ENCODE data around the gene GOLGA6L6.
"Not testable (repeated sequence)": the region's sequence is repeated elsewhere in the genome, so short reads cannot be mapped to it uniquely, and the experiment has no call there.

Gene GOLGA6L6, protein sequence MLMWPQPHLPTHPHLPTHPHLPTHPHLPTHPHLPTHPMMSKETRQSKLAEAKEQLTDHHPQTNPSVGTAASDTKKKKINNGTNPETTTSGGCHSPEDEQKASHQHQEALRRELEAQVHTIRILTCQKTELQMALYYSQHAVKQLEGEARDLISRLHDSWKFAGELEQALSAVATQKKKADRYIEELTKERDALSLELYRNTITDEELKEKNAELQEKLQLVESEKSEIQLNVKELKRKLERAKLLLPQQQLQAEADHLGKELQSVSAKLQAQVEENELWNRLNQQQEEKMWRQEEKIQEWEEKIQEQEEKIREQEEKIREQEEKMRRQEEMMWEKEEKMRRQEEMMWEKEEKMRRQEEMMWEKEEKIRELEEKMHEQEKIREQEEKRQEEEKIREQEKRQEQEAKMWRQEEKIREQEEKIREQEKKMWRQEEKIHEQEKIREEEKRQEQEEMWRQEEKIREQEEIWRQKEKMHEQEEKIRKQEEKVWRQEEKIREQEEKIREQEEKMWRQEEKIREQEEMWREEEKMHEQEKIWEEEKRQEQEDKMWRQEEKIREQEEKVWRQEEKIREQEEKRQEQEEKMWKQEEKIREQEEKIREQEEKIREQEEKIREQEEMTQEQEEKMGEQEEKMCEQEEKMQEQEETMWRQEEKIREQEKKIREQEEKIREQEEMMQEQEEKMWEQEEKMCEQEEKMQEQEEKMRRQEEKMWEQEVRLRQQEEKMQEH

GRCh38 chr15:20541700-20542099 lies at the start of gene GOLGA6L6:
Gene GOLGA6L6, minus strand, starts transcription at chr15:20541800. Its CDS starts 91 bp downstream, at chr15:20541709.
- DNase-seq: not testable (repeated sequence)

GRCh38 chr15:20590069-20590468 lies 48.5 kb upstream of the GOLGA6L6 start:
- not testable (repeated sequence) for DNase-seq

GRCh38 chr15:20586821-20587220 lies 45.2 kb upstream of the GOLGA6L6 start:
- DNase-seq: not testable (repeated sequence)

DNA sequence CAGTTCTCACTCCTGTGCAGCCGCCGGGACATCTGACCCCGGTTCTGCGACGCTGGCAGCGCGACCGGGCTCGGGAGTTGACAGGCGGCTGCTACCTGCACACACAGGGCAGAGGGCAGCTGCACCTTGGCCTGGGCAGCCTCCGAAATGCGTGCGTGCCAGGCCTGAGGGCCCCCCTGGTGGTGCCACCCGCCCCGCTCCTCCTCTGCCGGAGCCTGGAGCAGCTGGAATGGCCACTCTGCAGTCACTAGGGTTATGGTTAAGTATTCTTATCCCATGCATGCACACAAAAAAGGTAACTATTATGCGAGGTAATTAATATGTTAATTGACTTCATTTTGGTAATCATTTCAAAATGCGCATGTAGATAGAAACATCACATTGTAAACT lies 41.1 kb upstream of the GOLGA6L6 start:
- DNase-seq: not testable (repeated sequence)

DNA sequence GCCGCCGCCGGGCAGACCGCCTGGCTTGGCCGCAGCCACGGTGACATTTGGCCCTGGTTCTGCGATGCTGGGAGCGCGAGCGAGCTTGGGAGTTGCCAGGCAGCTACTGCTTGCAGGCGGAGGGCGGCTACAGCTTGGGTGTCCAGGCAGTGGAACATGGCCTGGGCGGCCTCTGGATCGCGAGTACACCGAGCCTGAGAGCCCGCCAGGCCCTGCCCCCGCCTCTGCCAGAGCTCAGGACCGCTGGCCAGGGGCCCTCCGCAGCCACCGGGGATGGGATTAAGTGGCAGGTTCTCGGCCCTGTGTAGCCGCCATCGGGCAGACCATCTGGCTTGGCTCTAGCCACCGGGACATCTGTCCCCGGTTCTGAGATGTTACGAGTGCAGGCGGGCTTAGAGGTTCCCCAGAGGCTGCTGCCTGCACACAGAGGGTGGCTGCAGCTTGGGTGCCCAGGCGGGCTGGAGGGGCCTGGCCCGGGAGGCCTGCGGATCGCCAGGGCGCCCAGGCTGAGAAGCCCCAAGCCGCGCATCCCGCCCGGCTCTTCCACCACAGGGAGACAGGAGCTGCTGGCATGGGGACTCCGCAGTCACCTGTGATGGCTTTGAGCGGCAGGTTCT lies 40.6 kb upstream of the GOLGA6L6 start:
- not testable (repeated sequence) for DNase-seq

DNA sequence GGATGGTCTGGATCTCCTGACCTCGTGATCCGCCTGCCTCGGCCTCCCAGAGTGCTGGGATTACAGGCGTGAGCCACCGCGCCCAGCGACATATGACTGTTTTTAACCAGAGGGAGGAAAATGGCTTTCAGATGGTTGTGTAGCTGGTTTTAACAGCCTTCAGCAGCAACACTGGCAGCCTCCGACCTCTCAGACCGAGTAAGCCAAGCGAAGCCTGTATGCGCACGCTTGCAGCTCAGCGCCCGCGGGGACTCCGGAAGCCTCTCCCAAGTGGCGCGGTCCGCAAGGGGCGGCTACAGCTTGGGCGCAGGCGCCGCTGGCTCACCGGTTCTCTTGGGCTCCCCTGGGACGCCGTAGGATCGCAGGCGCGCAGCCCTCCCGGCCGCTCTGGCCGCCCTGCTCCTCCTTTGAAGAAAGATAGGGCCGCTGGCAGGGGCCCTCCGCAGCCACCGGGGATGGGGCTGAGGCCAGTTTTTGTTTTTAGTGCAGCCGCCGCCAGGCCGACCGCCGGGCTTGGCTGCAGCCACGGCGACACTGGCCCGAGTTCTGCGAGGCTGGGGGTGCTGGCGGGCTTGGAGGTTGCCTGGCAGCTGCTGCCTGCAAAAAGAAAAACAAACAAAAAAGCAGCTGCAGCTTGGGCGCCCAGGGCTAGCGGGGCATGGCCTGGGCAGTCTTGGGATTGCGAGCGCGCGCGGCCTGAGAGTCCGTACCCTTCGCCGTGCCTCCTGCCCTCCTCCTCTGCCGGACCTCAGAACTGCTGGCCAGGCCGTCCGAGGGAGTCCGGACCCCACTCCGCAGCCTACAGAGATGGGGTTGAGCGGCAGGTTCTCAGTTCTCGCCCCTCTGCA lies 39.9 kb upstream of the GOLGA6L6 start:
- not testable (repeated sequence) for DNase-seq

DNA sequence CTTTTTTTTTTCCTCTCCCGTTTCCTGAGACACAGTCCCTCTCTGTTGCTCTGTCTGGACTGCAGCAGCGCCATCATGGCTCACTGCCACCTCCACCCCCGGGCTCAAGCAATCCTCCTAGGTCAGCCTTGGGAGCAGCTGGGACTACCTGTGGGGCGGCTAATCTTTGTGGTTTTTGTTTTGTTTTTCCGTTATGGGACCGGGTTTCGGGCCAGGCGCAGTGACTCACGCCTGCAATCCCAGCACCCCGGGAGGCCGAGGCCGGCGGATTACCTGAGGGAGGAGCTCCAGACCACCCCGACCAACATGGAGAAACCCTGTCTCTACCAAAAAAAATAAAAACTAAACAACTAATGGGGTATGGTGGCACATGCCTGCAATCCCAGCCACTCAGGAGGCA lies 38.1 kb upstream of the GOLGA6L6 start:
- DNase-seq: not testable (repeated sequence)

GRCh38 chr15:20551289-20551688 lies 9.7 kb upstream of the GOLGA6L6 start:
- not testable (repeated sequence) for DNase-seq

DNA sequence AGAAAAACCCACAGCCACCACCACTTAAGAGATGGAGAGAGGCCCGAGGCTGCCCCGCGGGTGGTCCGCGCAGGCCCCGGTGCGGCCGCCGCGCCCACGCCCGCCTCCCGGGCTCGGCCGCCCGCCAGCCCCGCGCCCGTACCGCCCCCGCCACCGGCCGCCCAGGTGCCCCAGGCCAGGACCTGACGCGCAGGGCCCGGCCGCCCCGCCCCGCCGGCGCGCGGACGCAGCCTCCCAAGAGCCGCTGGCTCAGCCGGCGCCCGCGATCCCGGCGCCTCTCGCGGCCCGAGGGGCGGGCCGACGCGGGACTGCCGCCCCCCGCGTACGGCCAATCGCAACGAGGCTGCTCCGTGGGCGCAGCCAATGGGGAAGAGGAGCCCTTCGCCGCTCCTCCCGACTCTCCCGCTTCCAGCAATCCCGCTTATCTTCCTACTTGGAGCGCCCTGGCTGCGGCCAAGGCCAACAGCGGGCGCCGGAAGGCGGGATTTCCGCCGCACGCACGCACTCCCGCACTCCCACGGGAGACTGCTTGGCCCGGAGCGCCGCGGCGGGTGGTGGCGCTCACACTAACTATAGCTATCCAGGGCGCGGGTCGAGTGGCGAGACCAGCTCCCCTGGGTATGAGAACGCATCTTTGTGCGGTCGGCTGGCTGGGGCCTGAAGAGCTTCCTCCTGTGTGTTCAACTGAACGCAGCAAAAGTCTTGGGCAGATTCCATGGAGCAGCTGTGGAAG lies 35.5 kb downstream of the GOLGA6L6 start:
- DNase-seq: not testable (repeated sequence)

DNA sequence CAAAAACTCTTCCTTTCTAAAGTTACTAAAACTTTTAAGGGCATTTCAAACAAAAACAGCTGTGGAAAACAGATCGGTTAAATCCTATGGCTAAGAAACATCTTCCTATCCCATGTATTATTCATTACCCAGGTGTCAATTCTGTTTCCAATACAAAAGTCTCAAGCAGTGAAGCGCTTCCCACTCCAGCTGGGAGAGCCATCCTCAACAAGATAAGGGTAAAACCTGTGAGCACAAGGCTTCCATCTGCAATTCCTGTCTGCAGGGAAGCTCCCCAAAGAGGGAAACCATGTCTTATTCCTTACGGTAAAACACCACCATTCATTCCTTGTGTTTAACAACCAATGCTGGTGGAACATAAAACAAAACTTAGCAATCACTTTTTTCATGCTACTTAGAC lies 38.8 kb downstream of the GOLGA6L6 start:
- not testable (repeated sequence) for DNase-seq

DNA sequence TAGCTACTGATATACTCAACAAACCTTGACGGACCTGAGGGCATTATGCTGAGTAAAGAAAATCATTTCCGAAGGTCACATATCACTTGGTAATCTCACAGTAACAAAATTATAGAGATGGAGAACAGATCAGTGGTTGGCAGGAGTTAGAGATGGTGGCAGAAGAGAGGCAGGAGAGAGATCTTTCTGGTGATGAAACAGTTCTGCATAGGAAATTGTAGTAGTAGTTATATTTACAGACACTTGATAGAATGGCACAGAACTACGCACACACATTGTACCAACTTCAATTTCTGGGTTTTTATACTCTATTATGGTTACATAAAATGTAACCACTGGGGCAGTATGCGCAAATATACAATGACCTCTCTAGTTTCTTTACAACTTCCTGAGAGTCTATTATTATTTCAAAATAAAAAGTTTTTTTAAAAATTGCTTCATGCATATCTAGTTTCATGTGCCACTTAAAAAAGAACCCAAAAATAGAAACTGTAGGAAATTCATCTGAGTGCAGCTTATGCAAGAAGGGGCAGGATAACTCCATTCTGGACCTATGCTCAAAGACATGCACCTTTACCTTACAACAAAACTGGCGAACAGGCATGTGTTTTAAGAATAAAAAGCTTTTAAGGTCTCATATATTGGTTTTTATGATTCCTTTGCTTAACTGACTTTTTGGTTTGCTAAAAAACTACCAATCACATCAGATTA lies 39.9 kb downstream of the GOLGA6L6 start:
- not testable (repeated sequence) for DNase-seq

DNA sequence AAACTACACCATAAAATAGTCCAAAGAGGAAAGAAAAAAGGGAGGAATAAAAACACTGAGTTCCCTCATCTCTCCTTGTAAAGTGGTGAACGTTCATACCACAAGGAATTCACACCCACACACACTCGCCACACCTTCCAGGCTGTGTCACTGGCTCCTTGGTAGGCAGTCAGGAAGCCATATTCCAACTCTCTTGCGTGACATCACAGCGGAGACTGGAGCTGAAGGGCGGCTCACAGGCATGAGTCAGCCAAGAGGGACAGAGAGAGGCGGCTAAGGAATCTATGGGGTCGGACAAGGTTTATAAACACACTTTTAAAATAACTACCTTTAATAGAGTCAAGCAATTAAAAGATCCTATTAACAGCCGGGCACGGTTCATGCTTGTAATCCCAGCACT lies 43.8 kb downstream of the GOLGA6L6 start:
- not testable (repeated sequence) for DNase-seq

- not testable (repeated sequence) for DNase-seq
Measured at GRCh38 chr15:20493035-20493434, 48.6 kb downstream of the GOLGA6L6 start.

DNA sequence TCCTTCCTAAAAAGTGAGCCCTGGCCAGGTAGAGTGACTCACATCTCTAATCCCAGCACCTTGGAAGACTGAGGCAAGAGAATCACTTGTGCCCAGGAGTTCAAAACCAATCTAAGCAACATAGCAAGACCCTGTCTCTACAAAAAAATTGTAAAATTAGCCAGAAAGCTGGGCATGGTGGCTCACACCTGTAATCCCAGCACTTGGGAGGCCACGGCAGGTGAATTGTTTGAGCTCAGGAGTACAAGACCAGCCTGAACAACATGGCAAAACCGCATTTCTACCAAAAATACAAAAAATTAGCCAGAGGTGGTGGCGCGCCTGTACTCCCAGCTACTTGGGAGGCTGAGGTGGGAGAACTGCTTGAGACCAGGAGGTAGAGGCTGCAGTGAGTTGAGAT lies 49.0 kb downstream of the GOLGA6L6 start:
- not testable (repeated sequence) for DNase-seq

DNA sequence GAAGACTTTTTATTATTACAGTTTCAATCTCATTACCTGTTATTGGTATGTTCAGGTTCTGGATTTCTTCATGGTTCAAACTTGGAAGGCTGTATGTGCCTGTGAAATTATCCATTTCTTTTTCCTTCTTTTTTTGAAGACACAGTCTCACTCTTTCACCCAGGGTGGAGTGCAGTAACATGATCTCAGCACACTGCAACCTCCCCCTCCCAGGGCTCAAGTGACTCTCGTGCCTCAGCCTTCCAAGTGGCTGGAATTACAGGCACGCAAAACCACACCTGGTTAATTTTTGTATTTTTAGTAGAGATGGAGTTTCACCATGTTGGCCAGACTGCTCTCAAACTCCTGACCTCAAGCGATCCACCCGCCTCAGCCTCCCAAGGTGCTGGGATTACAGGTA lies 52.3 kb downstream of the GOLGA6L6 start:
- DNase-seq: not testable (repeated sequence)
